ENCODE measurements around the gene ZFP91.

DNA sequence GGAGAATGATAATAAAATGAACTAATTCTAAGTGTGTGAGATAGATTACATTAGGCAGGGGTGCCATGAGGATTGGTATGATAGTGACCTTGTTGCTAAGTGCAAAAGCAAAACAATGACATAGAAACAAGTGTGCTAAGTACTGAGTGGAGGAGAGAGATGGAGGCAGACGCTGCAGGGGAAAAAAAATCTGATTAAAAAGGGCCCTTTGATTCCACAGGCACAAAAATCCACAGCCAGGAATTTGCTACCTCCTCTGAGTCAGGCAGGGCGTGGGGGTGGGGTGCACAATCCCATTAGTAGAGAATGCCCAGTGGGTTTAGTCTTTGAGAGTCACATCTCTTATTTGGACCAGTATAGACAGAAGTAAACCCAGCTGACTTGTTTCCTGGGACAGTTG, 43.5 kb downstream of the ZFP91 start, which contains the start of gene CNTF:
- TF ChIP-seq, protein P1, sequence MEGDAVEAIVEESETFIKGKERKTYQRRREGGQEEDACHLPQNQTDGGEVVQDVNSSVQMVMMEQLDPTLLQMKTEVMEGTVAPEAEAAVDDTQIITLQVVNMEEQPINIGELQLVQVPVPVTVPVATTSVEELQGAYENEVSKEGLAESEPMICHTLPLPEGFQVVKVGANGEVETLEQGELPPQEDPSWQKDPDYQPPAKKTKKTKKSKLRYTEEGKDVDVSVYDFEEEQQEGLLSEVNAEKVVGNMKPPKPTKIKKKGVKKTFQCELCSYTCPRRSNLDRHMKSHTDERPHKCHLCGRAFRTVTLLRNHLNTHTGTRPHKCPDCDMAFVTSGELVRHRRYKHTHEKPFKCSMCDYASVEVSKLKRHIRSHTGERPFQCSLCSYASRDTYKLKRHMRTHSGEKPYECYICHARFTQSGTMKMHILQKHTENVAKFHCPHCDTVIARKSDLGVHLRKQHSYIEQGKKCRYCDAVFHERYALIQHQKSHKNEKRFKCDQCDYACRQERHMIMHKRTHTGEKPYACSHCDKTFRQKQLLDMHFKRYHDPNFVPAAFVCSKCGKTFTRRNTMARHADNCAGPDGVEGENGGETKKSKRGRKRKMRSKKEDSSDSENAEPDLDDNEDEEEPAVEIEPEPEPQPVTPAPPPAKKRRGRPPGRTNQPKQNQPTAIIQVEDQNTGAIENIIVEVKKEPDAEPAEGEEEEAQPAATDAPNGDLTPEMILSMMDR (conservative IDR thresholded peaks at IDR 0.05; ENCODE audit: low read depth, low read length), result no peak
- no peak for TF ChIP-seq EZH2 (IDR thresholded peaks at IDR 0.05; ENCODE audit: borderline replicate concordance, low read depth, low read length, poor library complexity, severe bottlenecking)
